Measurements from ENCODE around the gene NFATC4.
"Not testable (repeated sequence)": the region's sequence is repeated elsewhere in the genome, so short reads cannot be mapped to it uniquely, and the experiment has no call there.

NFATC4 gene

GRCh38 chr14:24368562-24369252 is 723 bp downstream of the NFATC4 start:
- no peak for DNase-seq

- DNase-seq: no peak
Observed at GRCh38 chr14:24369463-24369862, 1.5 kb downstream of the NFATC4 start.

GRCh38 chr14:24369907-24370687 is 2.1 kb downstream of the NFATC4 start:
- DNase-seq: no peak

GRCh38 chr14:24370748-24371147 is 2.8 kb downstream of the NFATC4 start:
- DNase-seq: no peak

GRCh38 chr14:24371605-24372004 is 3.6 kb downstream of the NFATC4 start:
- not testable (repeated sequence) for DNase-seq

- no peak for DNase-seq
Observed at GRCh38 chr14:24372701-24373416, 4.9 kb downstream of the NFATC4 start.

GRCh38 chr14:24376448-24377070 is 8.6 kb downstream of the NFATC4 start:
- no peak for DNase-seq

GRCh38 chr14:24377126-24377525 is 9.1 kb downstream of the NFATC4 start:
- DNase-seq: no peak

GRCh38 chr14:24377657-24378056 is 9.7 kb downstream of the NFATC4 start:
- no peak for DNase-seq

GRCh38 chr14:24378327-24378726 is 10.3 kb downstream of the NFATC4 start:
- no peak for DNase-seq

GRCh38 chr14:24378981-24379906 is 11.3 kb downstream of the NFATC4 start:
- no peak for DNase-seq

- no peak for DNase-seq
Observed at GRCh38 chr14:24379907-24380730, 12.1 kb downstream of the NFATC4 start.

GRCh38 chr14:24381363-24382063 is 13.5 kb downstream of the NFATC4 start:
- DNase-seq: peak in 1 of 2 experiments; percentile 10

GRCh38 chr14:24382064-24382371 is 14.0 kb downstream of the NFATC4 start:
- DNase-seq: peak in 1 of 2 experiments; percentile 18

- DNase-seq: no peak
Observed at GRCh38 chr14:24384169-24384568, 16.2 kb downstream of the NFATC4 start.

GRCh38 chr14:24385524-24385923 is 17.5 kb downstream of the NFATC4 start:
- no peak for DNase-seq

- DNase-seq: no peak
Observed at GRCh38 chr14:24387009-24387345, 19.0 kb downstream of the NFATC4 start.

- not testable (repeated sequence) for DNase-seq
Observed at GRCh38 chr14:24387579-24387978, 19.6 kb downstream of the NFATC4 start.

- no peak for DNase-seq
Observed at GRCh38 chr14:24388474-24389179, 20.6 kb downstream of the NFATC4 start.

- DNase-seq: no peak
Observed at GRCh38 chr14:24389226-24389848, 21.4 kb downstream of the NFATC4 start.

Data from NCI-H446 (cell line).